Left colon (tissue), 2 donors: ENCODE data around the gene CDCP1. TPM values are rescaled to one million over a fixed set of nuclear protein-coding genes. Genes with fewer than 3 reads are reported as not detected.
"Not testable (repeated sequence)": the region's sequence is repeated elsewhere in the genome, so short reads cannot be mapped to it uniquely, and the experiment has no call there.

ENCODE experiments used
- ATAC-seq: fragments of 200-7000 bp; cut with Tn5 transposase; one replicate; pipeline ENCODE4 v1.9.1; 2020; ENCODE audit warnings: mild to moderate bottlenecking, moderate library complexity
- DNase-seq, 2 donors: peaks; one replicate each; pipeline ENCODE4 v3.0.0-alpha.2; 2020
- intact Hi-C, 2 donors: fragments of 100-400 bp; cut with DNase I in 1 of 2; cut with micrococcal nuclease in 1 of 2; formaldehyde crosslinking; loops; one replicate each; pipeline versions ENCODE4 v1.11.2 to v1.14.0; 2022; cut with DNase I, micrococcal nuclease
- total RNA-seq, 2 donors: library from RNA; stranded (reverse); fragmentation: NEBNext Ultra II Directional; extraction: Animal tissue kit (Norgen Biotek cat#: 25700); gene quantifications; one replicate each; pipeline ENCODE4 v1.2.1, GENCODE V29; 2021
- donor health status: DM: no; HTN: no; CAD: no.
- donor health status: DM: yes; HTN: yes; CAD: no.

The CDCP1 gene
- total RNA-seq, 2 donors from 2014 or later, result 89.3 to 97.0 TPM

DNA sequence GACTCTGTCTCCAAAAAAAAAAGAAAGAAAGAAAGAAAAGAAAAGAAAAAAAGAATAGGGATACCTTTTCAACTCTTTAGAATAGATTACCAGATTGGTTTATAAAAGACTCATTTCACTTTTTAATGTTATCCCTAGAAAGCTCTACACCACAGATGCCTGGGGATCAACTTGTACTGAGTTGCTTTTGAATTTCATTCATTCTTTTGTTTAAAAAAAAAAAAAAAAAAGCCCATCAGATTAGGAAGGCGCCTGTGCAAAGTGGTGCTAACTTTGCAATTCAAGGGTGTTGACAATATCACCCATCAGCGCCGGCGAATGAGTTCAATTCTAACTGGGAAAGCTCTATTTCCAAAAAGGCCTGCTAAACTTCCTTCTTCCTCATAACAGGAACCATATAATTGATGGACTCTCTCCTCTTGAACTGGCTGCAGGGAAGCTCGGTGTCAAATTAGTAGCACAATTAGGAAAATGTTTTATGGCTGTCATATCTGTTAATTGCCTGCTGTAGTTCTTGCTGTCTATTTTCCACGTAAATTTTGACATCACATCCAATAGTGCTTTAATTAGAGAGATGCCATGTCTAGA is 48.8 kb downstream of the CDCP1 start:
- DNase-seq, result no peak
- peak; percentile 43 for ATAC-seq
- intact Hi-C loops, result no loop called here

GRCh38 chr3:45095916-45096526 is 50.2 kb downstream of the CDCP1 start:
- intact Hi-C loops, result no loop called here
- no peak for ATAC-seq
- DNase-seq, result no peak

DNA sequence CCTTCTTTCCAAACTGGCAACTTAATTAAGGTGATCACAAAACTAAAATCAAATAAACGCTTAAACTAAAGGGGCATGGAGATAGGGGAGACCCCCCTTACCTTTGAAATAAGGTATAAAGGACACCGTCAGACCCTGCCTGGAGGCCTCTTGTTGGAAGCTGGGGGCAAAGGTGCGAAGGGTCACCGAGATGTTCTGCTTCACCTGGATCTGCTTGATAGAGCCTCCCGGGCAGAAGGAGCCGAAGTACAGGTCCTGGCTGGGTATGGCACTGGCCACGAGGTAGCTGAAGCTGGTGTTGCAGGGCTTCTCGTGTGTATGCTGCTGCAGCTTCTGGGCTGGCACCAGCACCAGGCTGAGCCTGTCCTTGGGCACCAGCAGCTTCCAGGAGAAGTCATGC is 53.0 kb downstream of the CDCP1 start:
- ATAC-seq, result peak; percentile 15
- intact Hi-C loops, result no loop called here
- DNase-seq, result no peak

- intact Hi-C loops, result no loop called here
- DNase-seq (peak; percentile 69 to 78), ATAC-seq (peak; percentile 84)
Measured at GRCh38 chr3:45092132-45093031, 53.8 kb downstream of the CDCP1 start.

DNA sequence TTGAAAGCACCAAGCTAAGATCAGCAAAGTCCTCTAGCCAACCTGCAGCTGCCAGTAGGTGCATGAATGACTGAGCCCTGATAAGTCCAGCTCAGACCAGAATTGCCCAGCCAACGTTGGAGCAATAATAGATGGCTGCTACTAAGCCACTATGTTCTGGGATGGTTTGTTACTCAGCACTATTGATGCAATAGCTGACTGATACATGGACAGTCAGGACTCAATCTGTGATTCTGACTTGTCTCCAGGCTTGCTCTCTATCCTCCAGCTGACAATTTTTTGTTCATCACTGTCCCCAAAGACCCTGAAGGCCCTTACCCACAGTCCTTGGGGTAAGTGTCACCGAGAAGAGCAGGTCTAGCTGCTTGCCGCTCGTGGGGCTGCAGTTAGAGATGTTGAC is 55.3 kb downstream of the CDCP1 start:
- intact Hi-C loops, result no loop called here

DNA sequence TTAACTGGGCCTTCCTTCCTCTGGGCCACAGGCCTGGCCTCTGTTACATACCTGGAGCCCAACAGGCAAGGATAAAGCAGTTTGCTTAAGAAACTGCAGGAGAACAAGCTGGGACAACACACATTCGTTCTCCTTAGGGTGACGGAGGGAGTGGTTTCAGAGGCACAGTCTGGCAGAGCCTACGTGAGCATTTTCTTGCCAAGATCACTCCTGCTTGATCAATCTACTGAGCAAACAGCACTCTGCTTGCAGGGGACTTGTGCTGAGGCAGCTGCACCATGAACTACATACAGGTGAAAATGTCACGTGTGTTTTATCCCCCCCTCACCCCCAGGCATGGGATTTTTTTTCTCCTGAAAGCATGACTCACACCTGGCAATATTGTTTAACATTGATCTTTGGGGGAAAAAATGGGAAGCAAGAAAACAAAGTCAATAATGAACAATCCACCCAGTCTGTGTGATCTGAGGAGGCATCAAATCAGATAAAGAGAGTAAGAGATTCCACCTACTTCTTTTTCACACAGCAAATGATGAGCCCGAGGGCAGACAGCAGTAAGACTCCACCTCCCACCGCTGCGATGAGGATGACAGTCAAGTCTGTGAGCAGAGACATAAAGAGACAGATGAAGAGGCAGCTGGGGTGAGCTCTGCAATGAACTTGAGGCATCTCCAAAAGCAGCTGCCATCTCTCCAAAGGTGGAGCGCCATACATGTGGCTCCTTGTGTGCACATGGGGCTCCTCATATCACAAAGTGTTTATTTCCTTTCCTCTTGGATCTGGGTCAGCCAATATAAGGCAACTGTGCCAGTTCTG is 57.4 kb downstream of the CDCP1 start:
- intact Hi-C loops, result no loop called here
- ATAC-seq (peak; percentile 66), DNase-seq (peak; percentile 44 to 60)

More for the DNA sequence above, 55.3 kb downstream of the CDCP1 start:
- DNase-seq, result no peak
- no peak for ATAC-seq

GRCh38 chr3:45087155-45087554 is 59.0 kb downstream of the CDCP1 start:
- no peak for ATAC-seq
- DNase-seq, result no peak
- intact Hi-C loops, result no loop called here

- intact Hi-C loops, result no loop called here
- DNase-seq (no peak), ATAC-seq (no peak)
Measured at GRCh38 chr3:45084820-45085816, 61.1 kb downstream of the CDCP1 start.

DNA sequence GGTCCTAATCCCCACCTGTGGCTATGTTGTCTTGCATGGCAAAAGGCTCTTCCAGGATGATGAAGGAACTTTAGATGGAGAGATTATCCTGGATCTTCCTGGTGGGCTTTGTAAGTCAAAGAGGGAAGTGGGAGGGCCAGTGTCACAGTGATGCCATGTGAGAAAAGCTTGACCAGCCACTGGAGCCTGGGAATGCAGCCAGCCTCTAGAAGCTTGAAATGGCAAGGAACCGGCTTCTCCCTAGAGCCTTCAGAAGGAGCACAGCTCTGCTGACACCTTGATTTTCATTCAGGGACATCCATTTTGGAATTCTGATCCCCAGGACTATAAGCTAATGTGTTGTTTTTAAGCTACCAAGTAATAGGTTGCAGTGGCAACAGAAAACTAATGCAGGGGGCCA is 61.8 kb downstream of the CDCP1 start:
- DNase-seq (no peak), ATAC-seq (no peak)
- intact Hi-C loops, result no loop called here

DNA sequence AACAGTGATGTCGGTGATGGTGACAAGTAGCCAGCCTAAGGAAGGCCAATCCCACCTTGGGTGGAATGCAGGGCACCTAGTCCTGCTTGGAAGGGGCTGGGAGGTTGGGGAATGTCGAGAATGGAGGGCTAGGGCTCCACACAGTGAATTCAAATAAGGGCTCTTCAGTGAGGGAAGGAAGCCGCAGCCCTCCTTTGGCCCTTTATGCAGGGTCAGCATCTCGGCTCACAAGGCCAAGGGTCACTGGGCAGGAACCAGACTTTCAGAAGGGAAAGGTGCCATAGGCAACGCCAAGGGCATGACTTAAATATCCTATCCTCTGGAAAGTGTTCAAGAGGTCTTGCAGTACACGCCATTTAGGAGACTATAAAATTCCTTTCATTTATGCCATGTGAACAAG is 63.2 kb downstream of the CDCP1 start:
- intact Hi-C loops, result no loop called here
- no peak for ATAC-seq
- no peak for DNase-seq

DNA sequence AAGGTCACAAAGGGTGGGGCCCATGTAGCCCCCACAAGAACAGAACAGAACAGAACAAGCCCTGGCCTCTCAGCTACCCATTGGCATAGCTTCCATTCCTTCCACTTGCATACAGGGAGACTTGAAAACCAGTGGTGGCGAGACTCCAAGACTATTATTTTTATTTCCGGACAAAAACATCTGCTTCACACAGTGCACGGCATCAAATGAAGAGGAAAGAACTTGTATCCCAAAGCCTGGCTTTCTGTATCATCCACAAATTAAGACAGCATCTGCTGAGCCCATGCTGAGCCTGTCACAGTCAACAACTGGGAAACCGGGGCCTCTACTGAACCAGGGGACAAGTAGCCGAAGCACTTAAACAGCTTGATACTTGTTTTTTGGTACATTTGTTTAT is 64.0 kb downstream of the CDCP1 start:
- no peak for ATAC-seq
- intact Hi-C loops, result no loop called here
- DNase-seq, result no peak

- ATAC-seq (no peak), DNase-seq (no peak)
- intact Hi-C loops, result no loop called here
Measured at GRCh38 chr3:45081506-45082141, 64.6 kb downstream of the CDCP1 start.

GRCh38 chr3:45080824-45081223 is 65.4 kb downstream of the CDCP1 start:
- ATAC-seq (no peak), DNase-seq (no peak)
- intact Hi-C loops, result no loop called here

DNA sequence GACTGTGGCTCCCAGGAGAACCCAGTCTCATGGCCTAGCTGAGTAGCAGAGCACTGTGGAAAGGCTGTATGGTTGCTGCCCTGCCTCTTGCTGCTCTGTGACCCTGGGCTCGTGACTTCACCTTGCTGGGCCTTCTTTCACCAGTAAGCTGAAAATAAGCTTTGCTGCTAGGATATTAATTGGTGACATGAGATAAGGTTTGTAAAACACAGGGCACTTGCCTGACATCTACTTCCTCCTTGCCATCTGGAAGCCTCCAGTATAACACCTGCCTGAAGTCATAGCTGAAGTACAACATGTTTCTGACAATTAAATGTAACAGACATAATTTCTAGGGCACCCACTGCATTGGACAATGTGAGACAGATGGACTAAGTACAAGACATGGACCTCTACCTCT is 66.5 kb downstream of the CDCP1 start:
- intact Hi-C loops, result no loop called here
- no peak for DNase-seq
- peak; percentile 67 for ATAC-seq

GRCh38 chr3:45078910-45079522 is 67.2 kb downstream of the CDCP1 start:
- ATAC-seq (peak; percentile 76), DNase-seq (peak; percentile 49 to 55)
- intact Hi-C loops, result no loop called here

- intact Hi-C loops, ATAC-seq, DNase-seq: not testable (repeated sequence)
Measured at GRCh38 chr3:45078256-45078655, 67.9 kb downstream of the CDCP1 start.
